ENCODE data around the gene MGAT5.
A peak's percentile ranks its signal among the peaks of the same experiment; 100 is the strongest.

The MGAT5 gene

GRCh38 chr2:134354611-134355010 is 100.7 kb downstream of the MGAT5 start:
- H3K27ac Mint-ChIP-seq = no peak overlapping the region
- ATAC-seq (no peak), DNase-seq (ENCODE audit: low spot score in 2 of 2) (no peak)
- no peaks in the 10 kb centered on the region for H3K9me3 Mint-ChIP-seq
- H3K4me1 Mint-ChIP-seq = peaks cover 5% of the 10 kb centered on the region
- H3K4me3 Mint-ChIP-seq = no peak overlapping the region
- H3K36me3 Mint-ChIP-seq = peaks cover 42% of the 10 kb centered on the region

DNA sequence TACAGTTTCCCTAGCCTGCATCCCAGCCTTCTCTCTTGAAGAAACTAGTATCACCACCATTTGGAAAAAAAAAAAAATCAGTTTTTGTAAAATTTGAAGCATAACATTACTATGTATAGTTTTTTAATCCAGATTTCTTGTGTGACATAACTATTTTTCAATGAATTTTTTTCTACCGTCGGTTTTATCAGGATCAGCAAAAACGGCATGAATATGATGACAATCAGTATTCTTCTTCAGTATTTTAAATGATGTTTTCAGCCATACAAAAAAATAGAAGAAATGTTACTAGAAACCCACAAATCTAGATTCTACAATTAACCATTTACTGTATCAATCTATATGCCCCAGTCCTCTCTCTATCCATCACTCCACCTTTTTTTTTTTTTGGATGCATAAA is 103.9 kb downstream of the MGAT5 start:
- Mint-ChIP-seq H3K9me3 (no peaks in the 10 kb centered on the region), H3K4me1 (no peaks in the 10 kb centered on the region), H3K36me3 (peaks cover 42% of the 10 kb centered on the region), H3K4me3 (no peak overlapping the region), H3K27ac (no peak overlapping the region)
- ATAC-seq = no peak
- DNase-seq (ENCODE audit: low spot score in 2 of 2) = no peak

- H3K4me1 Mint-ChIP-seq = no peaks in the 10 kb centered on the region
- no peaks in the 10 kb centered on the region for H3K9me3 Mint-ChIP-seq
- peaks cover 42% of the 10 kb centered on the region for H3K36me3 Mint-ChIP-seq
- DNase-seq (ENCODE audit: low spot score in 2 of 2) = no peak
- H3K4me3 Mint-ChIP-seq = no peak overlapping the region
- no peak for ATAC-seq
- no peak overlapping the region for H3K27ac Mint-ChIP-seq
Observed at GRCh38 chr2:134359367-134360081, 105.7 kb downstream of the MGAT5 start.

- Mint-ChIP-seq H3K27ac (no peak overlapping the region), H3K4me3 (no peak overlapping the region), H3K9me3 (no peaks in the 10 kb centered on the region), H3K4me1 (peaks cover 6% of the 10 kb centered on the region), H3K36me3 (peaks cover 31% of the 10 kb centered on the region)
- no peak for ATAC-seq
- no peak for DNase-seq (ENCODE audit: low spot score in 2 of 2)
Observed at GRCh38 chr2:134360745-134361487, 107.0 kb downstream of the MGAT5 start.

DNA sequence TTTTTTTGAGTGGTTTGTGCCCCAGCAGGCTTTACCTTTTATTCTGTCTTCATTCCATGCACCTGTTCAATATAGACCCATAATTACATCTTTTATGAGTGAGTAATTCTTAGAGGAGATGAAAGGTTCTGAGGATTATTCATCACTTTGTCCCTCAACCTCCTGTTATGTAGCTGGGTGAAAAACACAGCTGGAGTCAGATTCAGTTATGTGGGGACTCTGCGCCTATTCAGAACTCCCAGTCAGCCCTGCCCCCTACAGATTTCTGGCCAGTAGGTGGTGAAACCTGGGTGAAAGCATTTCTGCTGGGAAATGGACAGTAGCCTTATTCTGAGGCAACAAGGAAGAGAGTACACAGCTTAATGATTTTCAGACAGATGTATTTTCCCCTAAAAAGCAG is 107.8 kb downstream of the MGAT5 start:
- Mint-ChIP-seq H3K9me3 (no peaks in the 10 kb centered on the region), H3K4me3 (no peak overlapping the region), H3K4me1 (peaks cover 7% of the 10 kb centered on the region), H3K36me3 (peaks cover 30% of the 10 kb centered on the region), H3K27ac (no peak overlapping the region)
- ATAC-seq (peak; percentile 28), DNase-seq (ENCODE audit: low spot score in 2 of 2) (no peak)

DNA sequence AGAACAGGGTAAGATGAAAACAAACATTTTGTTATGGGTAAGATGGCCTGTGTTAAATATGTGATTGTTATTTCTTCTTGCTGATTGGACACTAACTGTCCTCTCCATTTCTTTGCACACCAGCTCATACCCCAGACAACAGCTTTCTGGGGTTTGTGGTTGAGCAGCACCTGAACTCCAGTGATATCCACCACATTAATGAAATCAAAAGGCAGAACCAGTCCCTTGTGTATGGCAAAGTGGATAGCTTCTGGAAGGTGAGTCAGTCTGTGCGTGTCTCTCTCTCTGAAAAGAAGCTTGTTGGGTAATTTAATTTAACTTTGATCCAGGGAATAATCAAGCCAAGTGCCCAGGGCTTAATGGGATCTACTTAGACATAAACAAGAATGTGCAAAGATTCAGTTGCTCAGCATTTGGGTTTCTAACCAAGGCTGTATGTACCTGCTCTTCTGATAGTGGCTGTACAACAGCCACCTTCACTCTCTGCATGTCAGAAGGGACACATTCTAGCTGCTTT is 108.3 kb downstream of the MGAT5 start:
- Mint-ChIP-seq H3K36me3 (peaks cover 26% of the 10 kb centered on the region), H3K27ac (no peak overlapping the region), H3K4me1 (peaks cover 13% of the 10 kb centered on the region), H3K4me3 (no peak overlapping the region), H3K9me3 (no peaks in the 10 kb centered on the region)
- ATAC-seq (no peak), DNase-seq (ENCODE audit: low spot score in 2 of 2) (no peak)

- H3K27ac Mint-ChIP-seq = no peak overlapping the region
- peaks cover 26% of the 10 kb centered on the region for H3K36me3 Mint-ChIP-seq
- no peak overlapping the region for H3K4me3 Mint-ChIP-seq
- H3K9me3 Mint-ChIP-seq = no peaks in the 10 kb centered on the region
- H3K4me1 Mint-ChIP-seq = peaks cover 13% of the 10 kb centered on the region
- no peak for DNase-seq (ENCODE audit: low spot score in 2 of 2)
- ATAC-seq = no peak
Observed at GRCh38 chr2:134362740-134363139, 108.9 kb downstream of the MGAT5 start.

DNA sequence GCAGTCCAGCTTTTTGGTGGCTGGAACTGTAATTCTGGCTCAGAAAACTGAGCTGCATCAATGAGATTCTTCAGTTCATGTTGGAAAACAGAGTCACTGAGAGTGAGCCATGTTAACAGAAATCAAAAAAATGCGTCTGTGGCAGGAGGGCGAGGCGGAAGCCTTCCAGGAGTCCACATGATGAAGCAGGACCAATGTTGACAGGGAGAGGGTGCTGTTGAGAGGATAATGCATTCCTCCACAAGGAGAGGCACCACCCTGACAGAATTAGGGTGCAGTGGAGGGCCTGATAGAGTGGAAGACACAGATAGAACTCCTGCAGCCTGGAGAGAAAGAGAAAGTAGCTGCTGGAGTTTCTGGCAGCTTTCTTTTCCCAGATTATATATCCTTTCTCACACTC is 111.5 kb downstream of the MGAT5 start:
- no peaks in the 10 kb centered on the region for H3K9me3 Mint-ChIP-seq
- ATAC-seq (no peak), DNase-seq (ENCODE audit: low spot score in 2 of 2) (no peak)
- no peak overlapping the region for H3K4me3 Mint-ChIP-seq
- H3K4me1 Mint-ChIP-seq = peaks cover 22% of the 10 kb centered on the region
- peaks cover 32% of the 10 kb centered on the region for H3K36me3 Mint-ChIP-seq
- no peak overlapping the region for H3K27ac Mint-ChIP-seq

- peaks cover 22% of the 10 kb centered on the region for H3K4me1 Mint-ChIP-seq
- no peak overlapping the region for H3K27ac Mint-ChIP-seq
Observed at GRCh38 chr2:134366359-134366758, 112.5 kb downstream of the MGAT5 start.

GRCh38 chr2:134367213-134367612 is 113.3 kb downstream of the MGAT5 start:
- Mint-ChIP-seq H3K4me3 (no peak overlapping the region), H3K9me3 (no peaks in the 10 kb centered on the region), H3K4me1 (peaks cover 22% of the 10 kb centered on the region), H3K27ac (peak overlapping the region; percentile 29), H3K36me3 (peaks cover 15% of the 10 kb centered on the region)
- DNase-seq (ENCODE audit: low spot score in 2 of 2) = no peak
- ATAC-seq = no peak

More at GRCh38 chr2:134366359-134366758, 112.5 kb downstream of the MGAT5 start:
- Mint-ChIP-seq H3K36me3 (peaks cover 23% of the 10 kb centered on the region), H3K4me3 (no peak overlapping the region), H3K9me3 (no peaks in the 10 kb centered on the region)
- ATAC-seq = no peak
- no peak for DNase-seq (ENCODE audit: low spot score in 2 of 2)

GRCh38 chr2:134368009-134368817 is 114.3 kb downstream of the MGAT5 start:
- DNase-seq (ENCODE audit: low spot score in 2 of 2) = no peak
- Mint-ChIP-seq H3K4me1 (peaks cover 25% of the 10 kb centered on the region), H3K9me3 (no peaks in the 10 kb centered on the region), H3K27ac (peak overlapping the region; percentile 51), H3K36me3 (peaks cover 16% of the 10 kb centered on the region), H3K4me3 (no peak overlapping the region)
- no peak for ATAC-seq

DNA sequence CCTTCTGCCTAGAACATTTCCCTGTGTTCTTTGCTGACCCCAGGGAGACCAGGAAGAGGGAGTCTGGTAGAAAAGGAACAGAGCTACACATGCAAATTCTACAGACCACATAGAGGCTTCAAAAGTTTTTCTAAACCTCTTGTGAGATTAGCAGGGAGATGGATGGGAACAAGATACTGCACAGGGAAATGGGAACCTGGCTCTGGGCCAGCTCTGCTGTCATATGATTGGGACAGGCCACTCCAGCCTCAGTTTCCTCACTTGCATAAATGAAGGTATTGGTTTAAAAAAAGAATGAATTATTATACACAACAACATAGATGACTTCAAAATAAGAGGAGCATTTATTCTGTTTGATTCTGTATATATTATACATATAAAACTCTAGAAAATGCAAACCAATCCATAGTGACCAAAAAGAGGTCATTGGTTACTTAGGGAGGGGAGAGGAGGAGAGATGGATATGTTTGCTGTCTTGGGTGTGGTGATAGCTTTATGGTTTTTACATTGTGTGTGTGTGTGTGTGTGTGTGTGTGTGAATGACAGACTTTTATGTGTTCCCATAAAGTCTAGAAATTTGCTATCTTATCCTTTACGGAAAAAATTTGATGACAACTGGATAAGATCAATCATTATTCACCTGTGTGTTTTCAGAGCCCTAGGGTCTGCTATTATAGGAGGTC is 115.5 kb downstream of the MGAT5 start:
- Mint-ChIP-seq H3K4me3 (no peak overlapping the region), H3K36me3 (peaks cover 11% of the 10 kb centered on the region)

DNA sequence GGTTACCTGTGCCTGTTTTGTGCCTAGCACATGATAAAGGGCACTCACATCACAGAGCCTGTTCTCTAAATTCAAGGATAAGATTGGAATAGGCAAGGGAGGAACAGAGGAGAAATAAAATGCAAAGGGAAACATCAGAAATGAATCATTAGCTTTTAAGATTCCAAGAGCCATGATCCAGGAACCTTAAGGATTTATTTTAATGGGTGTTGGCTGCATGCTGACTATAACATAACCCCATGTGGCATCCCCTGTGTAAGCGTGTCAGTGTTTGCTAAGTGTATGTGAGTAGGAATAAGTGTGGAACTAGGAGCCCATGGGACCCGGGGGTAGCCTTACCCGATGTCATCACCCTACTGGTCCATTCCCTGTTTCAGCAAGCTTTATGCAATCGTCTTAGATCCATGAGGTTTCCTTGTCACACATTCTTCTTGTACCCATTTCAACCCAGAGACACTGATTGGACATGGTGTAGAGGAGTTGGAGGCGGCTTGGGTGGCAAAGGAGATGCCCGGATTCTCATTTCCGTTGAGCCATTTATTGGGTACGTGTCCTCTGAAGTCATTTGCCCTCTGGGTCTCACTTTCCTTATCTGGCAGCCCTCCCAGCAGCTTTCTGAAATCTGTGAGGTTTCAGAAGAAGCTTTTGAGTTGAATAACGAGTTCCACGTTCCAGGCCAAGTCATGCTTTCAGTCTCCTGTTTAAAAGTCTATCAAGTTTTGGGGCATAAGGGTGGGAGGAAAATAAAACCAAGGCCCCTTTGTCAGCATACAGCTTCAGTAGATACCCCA is 117.0 kb downstream of the MGAT5 start:
- Mint-ChIP-seq H3K4me3 (no peak overlapping the region), H3K36me3 (peaks cover 17% of the 10 kb centered on the region)
- no peak for DNase-seq (ENCODE audit: low spot score in 2 of 2)

More for the DNA sequence above, 115.5 kb downstream of the MGAT5 start:
- Mint-ChIP-seq H3K9me3 (no peaks in the 10 kb centered on the region), H3K27ac (no peak overlapping the region), H3K4me1 (peaks cover 27% of the 10 kb centered on the region)
- DNase-seq (ENCODE audit: low spot score in 2 of 2) (no peak), ATAC-seq (no peak)

DNA sequence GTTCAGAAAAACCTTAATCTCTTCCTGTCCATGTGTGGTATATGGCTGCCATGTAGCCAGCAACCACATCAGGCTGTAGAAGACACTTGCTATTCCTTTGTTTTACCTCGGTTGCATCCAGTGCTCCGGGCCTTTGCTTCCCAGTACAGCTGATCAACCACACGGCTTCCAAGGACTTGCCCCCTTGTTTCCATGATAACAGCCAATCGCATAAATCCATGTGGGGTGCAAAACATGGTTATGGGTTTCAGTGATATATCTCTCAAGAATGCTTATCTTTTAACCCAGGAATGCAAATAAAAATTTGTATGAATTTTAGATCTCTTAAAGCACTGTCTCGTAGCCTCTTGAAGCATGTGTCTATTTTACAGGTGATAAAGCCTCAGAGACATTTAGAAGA is 118.3 kb downstream of the MGAT5 start:
- H3K27ac Mint-ChIP-seq = no peak overlapping the region
- no peaks in the 10 kb centered on the region for H3K9me3 Mint-ChIP-seq
- peaks cover 15% of the 10 kb centered on the region for H3K4me1 Mint-ChIP-seq
- DNase-seq (ENCODE audit: low spot score in 2 of 2) = no peak
- no peak overlapping the region for H3K4me3 Mint-ChIP-seq
- ATAC-seq = no peak
- peaks cover 24% of the 10 kb centered on the region for H3K36me3 Mint-ChIP-seq

More for the DNA sequence above, 117.0 kb downstream of the MGAT5 start:
- Mint-ChIP-seq H3K27ac (no peak overlapping the region), H3K9me3 (no peaks in the 10 kb centered on the region), H3K4me1 (peaks cover 21% of the 10 kb centered on the region)
- ATAC-seq = no peak

Measured in stimulated activated effector memory CD8-positive, alpha-beta T cell treated with anti-CD3 and anti-CD28 coated beads, Interleukin-12 subunit alpha, Interleukin-12 subunit beta, amount 100 ng/mL, for 72 hours (primary cell).